ENCODE data around the gene KIT. TPM values are rescaled to one million over a fixed set of nuclear protein-coding genes. Genes with fewer than 3 reads are reported as not detected.

KIT gene
- total RNA-seq, 2 experiments from 2014 or later = 0.05 to 0.36 TPM

GRCh38 chr4:54745031-54745770 lies 87.4 kb downstream of the KIT start:
- Mint-ChIP-seq H3K4me1 (ENCODE audit: low read depth) (no peaks in the 10 kb centered on the region), H3K27ac (no peak overlapping the region), H3K27me3 (no peaks in the 10 kb centered on the region), H3K9me3 (peaks cover 5% of the 10 kb centered on the region), H3K4me3 (no peak overlapping the region), H3K36me3 (ENCODE audit: low read depth) (no peaks in the 10 kb centered on the region)
- Histone ChIP-seq H3K27me3 (ENCODE audit: control insufficient read depth in 1 of 2, insufficient read depth in 2 of 2, low read length in 2 of 2) (no peaks in the 10 kb centered on the region), H3K27ac (ENCODE audit: low read depth in 1 of 2, low read length in 2 of 2) (no peak overlapping the region), H3K9me3 (ENCODE audit: control insufficient read depth in 1 of 2, insufficient read depth in 1 of 2, low read length in 2 of 2) (no peaks in the 10 kb centered on the region), H3K4me3 (ENCODE audit: low read length) (no peak overlapping the region), H3K4me1 (ENCODE audit: insufficient read depth, low read length) (no peaks in the 10 kb centered on the region), H3K36me3 (ENCODE audit: insufficient read depth, low read length) (no peaks in the 10 kb centered on the region)
- intact Hi-C loops (cut with DNase I, micrococcal nuclease) = no loop called here
- POLR2A ChIA-PET = interaction anchor here (0.6 kb wide), 1 partner anchor 10 kb away, joined by 4 read pairs; no protein-coding TSS in a partner anchor
- ATAC-seq (ENCODE audit: poor library complexity) (no peak), DNase-seq (no peak)
- no peak for TF ChIP-seq CTCF (IDR thresholded peaks at IDR 0.05)
- CTCF ChIA-PET = no interaction called here

GRCh38 chr4:54746218-54746617 lies 88.5 kb downstream of the KIT start:
- H3K9me3 Mint-ChIP-seq = peaks cover 5% of the 10 kb centered on the region
- POLR2A ChIA-PET = interaction anchor here (0.6 kb wide), 1 partner anchor 11 kb away, joined by 4 read pairs; no protein-coding TSS in a partner anchor

DNA sequence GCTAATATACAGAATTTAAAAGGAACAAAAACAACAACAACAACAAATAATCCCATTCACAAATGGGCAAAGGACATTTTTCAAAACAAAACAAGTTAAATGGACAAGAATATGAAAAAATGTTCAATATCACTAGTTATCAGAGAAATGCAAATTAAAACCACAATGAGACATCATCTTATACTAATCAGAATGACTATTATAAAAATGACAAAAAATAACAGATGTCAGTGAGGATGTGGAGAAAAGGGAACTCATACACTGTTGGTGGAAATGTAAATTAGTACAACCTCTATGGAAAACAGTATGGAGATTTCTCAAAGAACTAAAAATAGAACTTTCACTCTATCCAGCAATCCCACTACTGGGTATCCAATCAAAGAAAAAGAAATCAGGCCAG lies 92.6 kb downstream of the KIT start:
- POLR2A ChIA-PET = no interaction called here
- no peak overlapping the region for H3K4me3 ChIP-seq (ENCODE audit: low read length)
- H3K9me3 ChIP-seq (ENCODE audit: control insufficient read depth in 1 of 2, insufficient read depth in 1 of 2, low read length in 2 of 2) = no peaks in the 10 kb centered on the region
- H3K27ac Mint-ChIP-seq = no peak overlapping the region
- no peaks in the 10 kb centered on the region for H3K4me1 ChIP-seq (ENCODE audit: insufficient read depth, low read length)
- H3K36me3 Mint-ChIP-seq (ENCODE audit: low read depth) = no peaks in the 10 kb centered on the region
- no peaks in the 10 kb centered on the region for H3K27me3 ChIP-seq (ENCODE audit: control insufficient read depth in 1 of 2, insufficient read depth in 2 of 2, low read length in 2 of 2)
- intact Hi-C loops (cut with DNase I, micrococcal nuclease) = no loop called here
- H3K9me3 Mint-ChIP-seq = no peaks in the 10 kb centered on the region
- DNase-seq (no peak), ATAC-seq (ENCODE audit: poor library complexity) (no peak)
- CTCF ChIA-PET = no interaction called here
- H3K36me3 ChIP-seq (ENCODE audit: insufficient read depth, low read length) = no peaks in the 10 kb centered on the region
- no peaks in the 10 kb centered on the region for H3K4me1 Mint-ChIP-seq (ENCODE audit: low read depth)
- TF ChIP-seq CTCF (IDR thresholded peaks at IDR 0.05) = no peak
- no peak overlapping the region for H3K27ac ChIP-seq (ENCODE audit: low read depth in 1 of 2, low read length in 2 of 2)
- no peaks in the 10 kb centered on the region for H3K27me3 Mint-ChIP-seq
- H3K4me3 Mint-ChIP-seq = no peak overlapping the region

More at GRCh38 chr4:54746218-54746617, 88.5 kb downstream of the KIT start:
- CTCF ChIA-PET = no interaction called here
- TF ChIP-seq CTCF (IDR thresholded peaks at IDR 0.05) = no peak
- no peaks in the 10 kb centered on the region for H3K4me1 Mint-ChIP-seq (ENCODE audit: low read depth)
- H3K4me3 ChIP-seq (ENCODE audit: low read length) = no peak overlapping the region
- no peaks in the 10 kb centered on the region for H3K9me3 ChIP-seq (ENCODE audit: control insufficient read depth in 1 of 2, insufficient read depth in 1 of 2, low read length in 2 of 2)
- H3K27me3 Mint-ChIP-seq = no peaks in the 10 kb centered on the region
- DNase-seq (no peak), ATAC-seq (ENCODE audit: poor library complexity) (no peak)
- H3K36me3 ChIP-seq (ENCODE audit: insufficient read depth, low read length) = no peaks in the 10 kb centered on the region
- no peak overlapping the region for H3K4me3 Mint-ChIP-seq
- intact Hi-C loops (cut with DNase I, micrococcal nuclease) = no loop called here
- H3K27me3 ChIP-seq (ENCODE audit: control insufficient read depth in 1 of 2, insufficient read depth in 2 of 2, low read length in 2 of 2) = no peaks in the 10 kb centered on the region
- H3K4me1 ChIP-seq (ENCODE audit: insufficient read depth, low read length) = no peaks in the 10 kb centered on the region
- no peak overlapping the region for H3K27ac ChIP-seq (ENCODE audit: low read depth in 1 of 2, low read length in 2 of 2)
- no peaks in the 10 kb centered on the region for H3K36me3 Mint-ChIP-seq (ENCODE audit: low read depth)
- no peak overlapping the region for H3K27ac Mint-ChIP-seq
